ENCODE results near the gene JAKMIP1. TPM values are rescaled to one million over a fixed set of nuclear protein-coding genes. Genes with fewer than 3 reads are reported as not detected.
"Not testable (repeated sequence)": the region's sequence is repeated elsewhere in the genome, so short reads cannot be mapped to it uniquely, and the experiment has no call there.

The JAKMIP1 gene
- total RNA-seq, 1 donor from 2014 or later, result 0.13 TPM

DNA sequence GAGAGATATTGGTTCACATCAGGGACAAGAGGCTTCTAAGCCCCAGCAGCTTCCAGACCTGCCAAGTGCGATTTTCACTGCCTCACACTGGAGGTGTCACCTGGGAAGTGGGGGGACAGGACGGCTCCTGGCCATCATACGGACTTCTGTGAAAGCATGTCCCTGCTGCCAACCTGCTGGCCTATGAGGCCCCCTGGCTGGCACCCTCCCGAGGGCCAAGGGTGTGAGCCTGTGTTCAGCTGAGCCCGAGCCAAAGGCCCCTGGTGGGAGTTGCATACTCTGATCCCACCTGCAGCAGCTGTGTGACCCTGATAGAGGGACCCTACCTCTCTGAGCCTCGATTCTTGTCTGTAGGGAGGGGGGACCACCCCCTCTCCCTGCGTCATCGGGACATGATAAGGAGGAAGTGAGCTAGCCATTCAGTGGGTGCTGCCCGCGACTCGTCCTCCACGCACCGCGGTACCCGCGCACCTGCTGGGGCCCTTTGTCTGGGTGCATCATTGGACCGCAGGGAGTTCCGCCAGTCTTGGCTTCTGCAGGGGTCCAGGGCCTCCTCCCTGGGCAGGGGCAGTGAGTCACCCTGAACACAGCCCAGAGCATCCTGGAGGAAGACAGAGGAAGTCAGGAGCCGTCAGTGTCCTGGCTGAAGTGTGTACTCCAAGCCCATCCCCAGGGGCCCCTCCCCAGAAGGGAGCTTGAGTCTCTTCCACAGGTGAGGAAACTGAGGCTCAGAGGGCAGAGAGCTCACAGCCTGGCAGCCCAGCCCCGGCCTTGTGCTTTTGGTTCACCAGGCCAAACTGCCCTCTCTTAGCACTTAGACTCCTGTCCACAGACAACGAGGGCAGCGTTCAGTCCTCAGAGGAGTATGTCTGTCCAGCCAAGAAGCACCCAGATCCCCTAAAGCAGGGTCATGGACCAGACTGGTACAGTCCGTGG, 206.2 kb downstream of the JAKMIP1 start:
- ATAC-seq (ENCODE audit: low read depth), result no peak
- intact Hi-C loops (cut with micrococcal nuclease), result no loop called here
- ChIA-PET CTCF (interaction anchor here (0.6 kb wide), 1 partner anchor 161 kb away, joined by 3 read pairs; no protein-coding TSS in a partner anchor), POLR2A (no interaction called here)
- no peak overlapping the region for H3K4me3 Mint-ChIP-seq
- DNase-seq, result no peak
- TF ChIP-seq, protein P1, sequence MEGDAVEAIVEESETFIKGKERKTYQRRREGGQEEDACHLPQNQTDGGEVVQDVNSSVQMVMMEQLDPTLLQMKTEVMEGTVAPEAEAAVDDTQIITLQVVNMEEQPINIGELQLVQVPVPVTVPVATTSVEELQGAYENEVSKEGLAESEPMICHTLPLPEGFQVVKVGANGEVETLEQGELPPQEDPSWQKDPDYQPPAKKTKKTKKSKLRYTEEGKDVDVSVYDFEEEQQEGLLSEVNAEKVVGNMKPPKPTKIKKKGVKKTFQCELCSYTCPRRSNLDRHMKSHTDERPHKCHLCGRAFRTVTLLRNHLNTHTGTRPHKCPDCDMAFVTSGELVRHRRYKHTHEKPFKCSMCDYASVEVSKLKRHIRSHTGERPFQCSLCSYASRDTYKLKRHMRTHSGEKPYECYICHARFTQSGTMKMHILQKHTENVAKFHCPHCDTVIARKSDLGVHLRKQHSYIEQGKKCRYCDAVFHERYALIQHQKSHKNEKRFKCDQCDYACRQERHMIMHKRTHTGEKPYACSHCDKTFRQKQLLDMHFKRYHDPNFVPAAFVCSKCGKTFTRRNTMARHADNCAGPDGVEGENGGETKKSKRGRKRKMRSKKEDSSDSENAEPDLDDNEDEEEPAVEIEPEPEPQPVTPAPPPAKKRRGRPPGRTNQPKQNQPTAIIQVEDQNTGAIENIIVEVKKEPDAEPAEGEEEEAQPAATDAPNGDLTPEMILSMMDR (IDR thresholded peaks at IDR 0.05), result no peak
- no peaks in the 10 kb centered on the region for H3K36me3 Mint-ChIP-seq (ENCODE audit: low read depth)
- H3K9me3 Mint-ChIP-seq, result no peaks in the 10 kb centered on the region
- H3K27me3 Mint-ChIP-seq, result peaks cover 7% of the 10 kb centered on the region
- no peak overlapping the region for H3K27ac Mint-ChIP-seq
- H3K4me1 Mint-ChIP-seq, result no peaks in the 10 kb centered on the region

DNA sequence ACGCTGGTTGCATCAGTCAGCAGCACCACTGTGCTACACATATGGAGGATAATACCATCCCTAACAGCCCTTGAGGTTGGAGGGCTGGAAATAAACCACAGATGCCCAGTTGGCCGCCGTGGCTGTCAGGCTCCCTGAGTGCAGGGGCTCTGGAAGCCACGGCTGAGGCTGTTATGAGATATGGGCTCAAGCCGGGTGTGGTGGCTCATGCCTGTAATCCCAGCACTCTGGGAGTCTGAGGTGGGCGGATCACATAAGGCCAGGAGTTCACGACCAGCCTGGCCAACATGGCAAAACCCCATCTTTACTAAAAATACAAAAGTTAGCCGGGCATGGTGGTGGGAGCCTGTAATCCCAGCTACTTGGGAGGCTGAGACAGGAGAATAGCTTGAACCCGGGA, 207.0 kb downstream of the JAKMIP1 start:
- H3K9me3 Mint-ChIP-seq; H3K36me3 Mint-ChIP-seq (ENCODE audit: low read depth); DNase-seq; CTCF ChIA-PET; H3K27ac Mint-ChIP-seq; H3K27me3 Mint-ChIP-seq; H3K4me1 Mint-ChIP-seq; H3K4me3 Mint-ChIP-seq; ATAC-seq (ENCODE audit: low read depth); POLR2A ChIA-PET; intact Hi-C loops (cut with micrococcal nuclease): not testable (repeated sequence)

DNA sequence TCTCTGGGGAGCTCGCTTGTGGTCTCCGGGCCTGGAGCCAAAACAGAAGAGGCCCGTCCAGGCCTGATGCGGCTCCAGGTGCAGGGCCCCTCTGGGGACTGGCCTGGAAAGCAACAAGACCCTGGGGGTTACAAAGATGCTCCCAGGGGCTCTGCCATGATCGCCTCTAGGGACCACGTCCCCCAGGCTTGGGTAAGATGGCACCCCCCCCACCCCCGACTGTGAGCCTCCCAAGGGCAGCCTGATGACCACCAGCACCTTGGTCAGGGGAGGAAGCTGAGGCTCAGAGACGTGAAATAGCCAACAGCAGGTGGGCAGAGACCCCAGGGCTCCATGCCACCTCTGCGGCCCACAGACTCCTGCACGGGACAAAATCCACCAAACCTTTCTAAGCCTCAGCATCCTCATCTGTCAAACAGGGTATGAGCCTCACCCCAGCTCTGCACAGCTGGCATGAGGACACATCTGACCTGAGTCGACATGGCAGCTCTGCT, 207.5 kb downstream of the JAKMIP1 start:
- Mint-ChIP-seq H3K27me3 (peaks cover 5% of the 10 kb centered on the region), H3K4me3 (no peak overlapping the region), H3K36me3 (ENCODE audit: low read depth) (no peaks in the 10 kb centered on the region), H3K4me1 (no peaks in the 10 kb centered on the region), H3K9me3 (no peaks in the 10 kb centered on the region), H3K27ac (no peak overlapping the region)
- ATAC-seq (ENCODE audit: low read depth), result no peak
- TF ChIP-seq, protein P1 (IDR thresholded peaks at IDR 0.05), result no peak
- POLR2A ChIA-PET, result no interaction called here
- CTCF ChIA-PET, result no interaction called here
- intact Hi-C loops (cut with micrococcal nuclease), result no loop called here
- DNase-seq, result no peak

DNA sequence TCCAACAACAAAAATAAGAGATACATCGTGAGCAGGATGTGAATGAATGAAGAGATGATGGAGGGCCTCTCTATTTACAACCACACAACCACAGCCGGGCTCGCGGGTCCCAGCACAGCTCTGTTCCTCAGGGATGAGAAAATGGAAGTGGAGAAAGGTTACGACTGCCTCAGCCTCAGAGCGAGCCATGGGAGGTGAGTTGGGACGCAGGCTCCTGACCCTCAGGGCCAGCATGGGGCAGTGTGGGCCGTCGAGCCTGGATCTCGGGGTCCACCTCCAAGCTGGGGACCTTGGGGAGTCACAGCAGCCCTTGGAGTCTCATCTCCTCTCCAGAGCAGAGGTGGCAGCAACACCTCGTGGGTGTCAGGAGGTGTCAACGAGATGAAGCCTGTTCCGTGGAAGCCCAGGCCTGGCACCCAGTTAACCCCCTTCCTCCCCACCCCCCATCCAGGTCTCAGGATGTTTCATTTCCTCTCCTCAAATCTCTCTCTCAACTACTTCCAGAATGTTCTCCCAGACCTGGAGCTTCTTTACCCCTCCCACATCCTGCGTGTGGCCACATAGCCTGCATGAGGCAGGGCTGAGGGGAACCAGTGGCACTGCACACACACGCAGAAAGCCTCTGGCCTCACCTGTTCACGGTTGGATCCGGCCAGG, 208.1 kb downstream of the JAKMIP1 start:
- TF ChIP-seq, protein P1 (IDR thresholded peaks at IDR 0.05), result no peak
- Mint-ChIP-seq H3K27me3 (peaks cover 5% of the 10 kb centered on the region), H3K9me3 (no peaks in the 10 kb centered on the region), H3K4me3 (no peak overlapping the region), H3K27ac (no peak overlapping the region), H3K36me3 (ENCODE audit: low read depth) (no peaks in the 10 kb centered on the region), H3K4me1 (no peaks in the 10 kb centered on the region)
- no peak for ATAC-seq (ENCODE audit: low read depth)
- ChIA-PET CTCF (no interaction called here), POLR2A (no interaction called here)
- intact Hi-C loops (cut with micrococcal nuclease), result no loop called here
- no peak for DNase-seq

DNA sequence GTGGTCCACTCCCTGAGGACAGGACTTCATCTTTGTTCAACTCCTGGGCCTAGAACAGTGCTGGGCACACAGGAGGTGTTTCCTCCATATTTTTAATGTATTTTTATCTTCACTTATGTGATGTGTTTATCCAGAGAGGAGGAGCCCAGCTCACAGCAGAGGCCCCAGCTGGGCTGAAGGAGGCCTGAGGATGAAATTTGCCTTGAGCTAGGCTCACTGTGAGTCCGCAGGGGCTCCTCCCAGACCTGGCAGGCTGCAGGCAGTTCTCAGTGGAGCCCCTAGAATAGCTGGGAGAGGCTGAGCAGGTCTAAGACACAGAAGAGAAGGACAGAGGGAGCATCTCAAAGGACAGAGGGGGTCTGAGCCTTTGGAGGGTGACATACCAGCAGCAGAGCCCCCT, 208.9 kb downstream of the JAKMIP1 start:
- Mint-ChIP-seq H3K4me1 (no peaks in the 10 kb centered on the region), H3K36me3 (ENCODE audit: low read depth) (no peaks in the 10 kb centered on the region), H3K27ac (no peak overlapping the region), H3K9me3 (no peaks in the 10 kb centered on the region), H3K4me3 (no peak overlapping the region), H3K27me3 (peaks cover 5% of the 10 kb centered on the region)
- POLR2A ChIA-PET, result no interaction called here
- ATAC-seq (ENCODE audit: low read depth), result no peak
- CTCF ChIA-PET, result no interaction called here
- intact Hi-C loops (cut with micrococcal nuclease), result no loop called here
- no peak for DNase-seq
- TF ChIP-seq, protein P1 (IDR thresholded peaks at IDR 0.05), result no peak

All from activated B cell treated with CpG ODN at 0.5 μM for 24 hours (primary cell).